Myocyte (in vitro differentiated cells): ENCODE data around the gene CLDND1. TPM values are rescaled to one million over a fixed set of nuclear protein-coding genes. Genes with fewer than 3 reads are reported as not detected.
"Not testable (repeated sequence)": the region's sequence is repeated elsewhere in the genome, so short reads cannot be mapped to it uniquely, and the experiment has no call there.

ENCODE experiments used
- DNase-seq: peaks from one replicate; pipeline ENCODE4 v3.0.0-alpha.2; 2012; ENCODE audit warnings: low read depth
- polyA plus RNA-seq: library from polyadenylated mRNA; unstranded; fragments of >200 nt; gene quantifications from one replicate; pipeline ENCODE4 v1.2.1, GENCODE V29; 2012; ENCODE audit warnings: missing spikeins
- total RNA-seq: library from RNA; depleted of rRNA; stranded (reverse); fragments of >200 nt; gene quantifications from 2 replicates; pipeline ENCODE4 v1.2.3, GENCODE V29; 2014

Gene CLDND1
- total RNA-seq: 54.4 and 57.1 TPM in 2 replicates
- 27.5 TPM for polyA plus RNA-seq

DNA sequence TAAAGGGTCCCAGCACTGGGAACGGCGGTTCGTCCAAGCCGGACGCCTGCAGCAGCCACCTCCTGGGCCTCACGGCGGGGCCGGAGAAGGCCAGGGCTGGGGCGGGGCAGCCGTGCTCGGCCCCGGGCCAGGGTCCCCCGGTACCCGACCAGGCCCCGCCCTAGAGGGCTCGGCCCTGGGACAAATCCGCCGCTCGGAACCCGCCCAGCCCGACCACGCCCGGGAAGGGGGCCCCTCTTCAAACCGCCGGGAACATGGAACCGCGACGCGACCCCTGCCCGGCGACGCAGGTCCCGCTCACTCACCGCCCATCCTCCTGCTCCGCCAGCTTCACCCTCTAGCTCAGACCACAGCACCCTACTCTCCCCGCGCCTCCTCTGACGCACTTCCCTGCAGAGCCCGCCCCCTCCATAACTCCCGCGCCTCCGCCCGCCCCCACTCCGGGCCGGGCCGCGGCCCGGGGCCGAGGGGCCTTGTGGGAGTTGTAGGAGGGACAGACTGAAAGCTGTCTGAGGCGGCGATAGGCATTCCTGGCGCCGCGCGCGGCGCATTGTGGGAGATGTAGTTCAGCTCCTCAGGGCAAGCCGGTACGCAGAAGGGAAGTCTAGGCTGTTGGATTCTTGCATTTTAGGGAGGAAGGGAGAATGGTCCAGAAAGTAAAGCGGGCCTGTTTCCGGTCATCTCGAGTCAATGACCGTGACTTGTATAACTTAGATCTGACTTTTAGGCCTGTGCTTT lies at the start of gene CLDND1:
CLDND1 (minus strand) TSS at position 359 of the 738 bp plus-strand sequence. CDS start 1,478 bp downstream, outside the sequence.
- peak; percentile 97 for DNase-seq

- DNase-seq: no peak
Measured at GRCh38 chr3:98568402-98568801, 45.7 kb upstream of the CLDND1 start.

DNA sequence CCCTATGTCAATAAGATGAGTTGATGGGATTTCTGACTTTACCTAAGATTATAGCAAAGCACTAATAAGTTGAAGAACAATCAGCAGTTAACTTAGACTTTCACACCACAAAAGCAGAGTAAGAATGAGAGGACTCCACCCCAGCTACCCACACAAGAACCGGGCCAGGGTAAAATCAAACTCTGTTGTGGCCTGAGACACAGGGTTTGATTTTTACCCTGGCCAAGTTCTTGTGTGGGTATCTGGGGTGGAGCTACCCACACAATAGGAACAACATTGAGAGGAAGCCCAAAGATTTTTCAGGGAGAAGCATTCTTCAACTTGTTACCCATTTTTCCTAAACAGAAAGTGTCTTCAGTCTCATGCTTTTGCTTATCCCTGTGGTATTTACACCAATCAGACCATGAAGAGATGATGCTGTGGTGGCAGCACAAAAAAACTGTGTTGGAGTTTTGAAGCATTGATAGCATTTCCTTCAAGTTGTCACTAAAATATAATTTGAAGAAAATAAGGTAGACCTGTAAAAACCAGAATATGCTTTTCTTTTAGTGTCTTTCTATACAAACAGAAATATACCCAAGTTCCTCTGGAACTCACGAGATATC lies 45.1 kb upstream of the CLDND1 start:
- DNase-seq: no peak

DNA sequence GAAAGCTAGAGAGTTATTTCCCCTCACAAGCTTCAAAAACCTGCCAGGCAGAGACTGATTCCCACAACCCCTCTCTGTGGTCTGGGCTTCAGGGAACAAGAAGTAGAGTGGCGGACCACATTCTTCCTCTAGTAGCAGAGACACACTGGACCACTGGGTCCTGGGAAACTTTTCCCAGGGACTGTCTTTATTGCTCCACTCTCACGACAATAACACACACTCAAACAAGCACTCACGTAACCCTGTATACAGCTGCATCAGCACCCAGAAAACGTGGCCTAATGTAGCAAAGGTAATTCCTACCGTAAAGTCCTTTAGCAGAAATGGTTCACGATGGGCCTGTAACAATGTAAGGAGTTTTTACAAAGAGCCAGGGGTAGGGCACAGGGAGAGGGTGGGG lies 43.1 kb upstream of the CLDND1 start:
- DNase-seq: no peak

- DNase-seq: no peak
Measured at GRCh38 chr3:98565237-98565643, 42.5 kb upstream of the CLDND1 start.

DNA sequence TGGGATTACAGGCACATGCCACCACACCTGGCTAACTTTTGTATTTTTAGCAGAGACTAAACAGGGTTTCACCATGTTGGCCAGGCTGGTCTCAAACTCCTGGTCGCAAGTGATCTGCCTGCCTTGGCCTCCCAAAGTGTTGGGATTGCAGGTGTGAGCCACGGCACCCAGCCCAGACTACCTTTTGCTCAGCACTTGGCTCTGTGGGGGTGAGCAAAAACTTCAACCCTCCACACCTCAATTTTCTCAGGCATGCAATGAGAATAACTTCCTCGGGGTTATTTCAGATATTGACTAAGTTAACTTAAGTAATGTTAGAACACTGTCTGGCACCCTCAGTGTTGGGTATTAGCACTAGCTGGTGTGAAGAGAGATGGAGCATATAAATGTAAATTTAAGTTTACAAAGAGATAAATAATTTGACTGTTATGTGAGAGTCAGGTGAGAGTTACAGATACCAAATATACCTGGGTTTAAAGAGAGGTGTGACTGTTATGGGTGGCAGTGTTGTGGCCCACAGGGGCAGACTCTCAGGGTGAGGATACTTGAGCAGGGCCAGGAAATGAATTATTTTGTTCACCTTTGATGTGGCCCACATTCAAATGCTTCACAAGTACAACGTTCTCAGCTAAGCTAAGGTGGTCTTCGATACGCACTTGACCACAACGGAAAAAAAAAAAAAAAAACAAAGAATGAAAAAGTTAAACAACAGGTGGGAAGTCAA lies 41.7 kb upstream of the CLDND1 start:
- DNase-seq: no peak

- DNase-seq: peak; percentile 15
Measured at GRCh38 chr3:98563661-98564281, 41.1 kb upstream of the CLDND1 start.

DNA sequence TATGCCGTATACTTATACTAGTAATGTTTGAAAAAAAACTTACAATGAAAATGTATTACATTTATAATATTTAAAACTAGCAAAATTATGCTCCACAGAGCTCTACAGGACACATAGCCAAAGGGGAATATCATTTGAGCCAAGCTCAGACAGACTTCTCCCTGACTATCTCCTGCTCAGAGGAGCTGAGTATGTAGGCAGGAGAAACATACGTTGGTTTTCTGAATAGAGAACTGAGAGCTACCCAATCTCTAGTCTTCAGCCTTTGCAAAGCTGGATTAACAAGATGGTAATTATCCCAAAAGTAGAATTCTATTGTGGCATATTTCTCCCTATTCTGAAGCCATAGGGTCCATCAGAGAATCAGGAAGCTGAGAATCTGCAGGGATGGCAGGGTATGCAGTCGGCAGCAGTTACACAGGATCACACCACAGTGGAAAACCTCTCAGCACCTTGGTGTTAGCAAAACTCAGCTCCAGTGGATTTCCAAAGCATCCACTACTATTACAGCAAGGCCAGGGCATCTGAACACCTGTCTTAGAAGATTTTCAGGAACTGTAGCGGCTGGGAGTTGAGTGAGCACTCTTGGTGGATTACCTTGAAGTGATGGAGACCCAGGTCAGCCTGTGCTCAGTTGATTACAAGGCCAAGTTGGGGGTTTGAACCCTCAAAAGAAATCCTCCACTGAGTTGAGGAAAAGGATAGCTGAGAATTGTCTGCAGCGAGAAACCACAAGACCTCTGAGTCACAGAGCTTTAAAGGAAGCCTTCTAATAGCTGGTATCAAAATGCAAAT lies 39.2 kb upstream of the CLDND1 start:
- no peak for DNase-seq

- DNase-seq: no peak
Measured at GRCh38 chr3:98560911-98561310, 38.2 kb upstream of the CLDND1 start.

- not testable (repeated sequence) for DNase-seq
Measured at GRCh38 chr3:98559769-98560168, 37.1 kb upstream of the CLDND1 start.

DNA sequence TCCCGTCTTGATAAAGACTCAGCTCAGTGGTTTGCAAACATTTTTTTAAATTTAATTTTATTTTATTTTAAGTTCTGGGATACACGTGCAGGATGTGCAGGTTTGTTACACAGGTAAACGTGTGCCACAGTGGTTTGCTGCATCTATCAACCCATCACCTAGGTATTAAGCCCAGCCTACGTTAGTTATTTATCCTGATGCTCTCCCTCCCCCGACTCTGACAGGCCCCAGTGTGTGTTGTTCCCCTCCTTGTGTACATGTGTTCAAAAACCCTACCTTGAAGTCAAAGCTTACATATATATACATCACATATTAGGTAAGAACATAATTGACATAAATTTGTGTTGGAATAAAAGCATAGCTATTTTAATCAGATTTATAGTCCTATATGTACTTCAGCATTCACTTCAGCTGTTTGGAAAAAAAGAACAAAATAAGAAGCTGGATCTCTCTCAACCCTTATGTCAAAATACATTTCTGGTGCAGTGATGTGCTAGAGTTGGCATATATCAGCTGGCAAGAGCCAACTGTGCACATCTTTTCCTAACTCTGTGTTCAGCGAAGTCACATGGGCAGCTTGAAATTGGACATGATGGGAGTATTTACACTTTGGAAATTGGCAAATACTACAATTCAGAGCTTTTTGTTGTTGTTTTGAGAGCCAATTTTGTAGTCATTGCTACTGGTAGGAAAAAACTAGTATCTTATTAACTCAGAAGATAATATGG lies 35.6 kb upstream of the CLDND1 start:
- DNase-seq: no peak

- no peak for DNase-seq
Measured at GRCh38 chr3:98557324-98558010, 34.8 kb upstream of the CLDND1 start.

DNA sequence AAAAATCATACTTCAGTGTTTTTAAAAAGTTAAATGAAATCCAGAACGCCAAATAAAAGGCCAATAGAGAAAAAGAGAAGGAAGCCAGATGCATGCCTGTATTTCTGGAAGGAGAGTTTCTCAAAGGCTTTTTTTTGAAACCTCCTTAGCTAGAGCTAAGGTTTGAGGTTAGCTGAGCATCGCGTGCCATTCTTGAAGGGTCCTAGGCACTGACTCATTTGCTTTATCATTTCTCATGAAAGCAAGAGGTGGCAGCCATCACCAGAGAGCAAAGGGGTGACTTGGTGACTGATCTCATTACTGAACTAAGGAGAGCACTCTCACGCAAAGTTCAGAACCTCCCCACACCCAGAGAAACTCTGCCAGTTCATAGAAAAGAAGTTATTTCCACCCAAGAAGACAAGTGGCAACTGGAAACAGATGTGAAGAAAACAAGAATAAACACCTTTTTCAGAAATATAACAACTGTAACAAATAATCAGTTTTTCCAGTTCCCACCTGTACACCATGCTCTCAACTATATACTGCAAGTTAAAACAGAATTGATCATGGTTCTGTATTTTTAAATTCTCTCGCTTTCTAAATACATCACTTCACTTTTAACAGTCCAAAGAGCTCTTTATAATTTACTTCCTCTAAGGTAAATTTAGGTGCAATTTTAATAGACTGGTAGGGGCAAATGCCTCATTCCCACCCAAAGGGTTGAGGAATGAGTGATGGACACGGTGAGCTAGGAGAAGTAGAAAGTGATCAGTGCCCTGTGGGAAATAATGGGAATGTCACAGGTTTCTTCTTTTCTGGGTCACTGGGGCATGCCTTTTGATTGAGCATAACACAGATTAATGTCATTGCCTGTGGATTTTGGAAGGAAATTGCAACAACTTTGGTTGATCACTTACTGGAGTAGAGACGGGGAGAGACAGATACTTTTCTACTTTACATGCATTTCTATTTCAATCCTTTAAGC lies 33.7 kb upstream of the CLDND1 start:
- no peak for DNase-seq

GRCh38 chr3:98555025-98555379 lies 32.3 kb upstream of the CLDND1 start:
- DNase-seq: no peak

DNA sequence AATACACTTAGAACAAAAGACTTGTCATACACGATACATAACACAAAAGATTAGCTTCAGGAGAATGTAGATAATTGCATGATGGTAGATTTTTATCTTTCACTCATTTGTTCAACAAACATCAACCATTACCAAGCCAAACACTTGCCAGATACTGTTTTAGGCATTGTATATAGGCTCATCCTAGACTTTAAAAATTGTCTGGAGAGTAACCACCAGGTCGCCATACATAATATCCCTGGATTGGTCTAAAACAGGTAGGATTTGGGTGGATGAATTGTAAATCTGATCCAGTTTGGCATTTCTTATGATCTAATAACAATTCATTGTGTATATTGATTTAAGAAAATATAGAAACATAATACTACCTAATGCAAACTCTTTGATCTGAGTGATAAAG lies 31.9 kb upstream of the CLDND1 start:
- DNase-seq: no peak

GRCh38 chr3:98553753-98554152 lies 31.1 kb upstream of the CLDND1 start:
- DNase-seq: no peak

DNA sequence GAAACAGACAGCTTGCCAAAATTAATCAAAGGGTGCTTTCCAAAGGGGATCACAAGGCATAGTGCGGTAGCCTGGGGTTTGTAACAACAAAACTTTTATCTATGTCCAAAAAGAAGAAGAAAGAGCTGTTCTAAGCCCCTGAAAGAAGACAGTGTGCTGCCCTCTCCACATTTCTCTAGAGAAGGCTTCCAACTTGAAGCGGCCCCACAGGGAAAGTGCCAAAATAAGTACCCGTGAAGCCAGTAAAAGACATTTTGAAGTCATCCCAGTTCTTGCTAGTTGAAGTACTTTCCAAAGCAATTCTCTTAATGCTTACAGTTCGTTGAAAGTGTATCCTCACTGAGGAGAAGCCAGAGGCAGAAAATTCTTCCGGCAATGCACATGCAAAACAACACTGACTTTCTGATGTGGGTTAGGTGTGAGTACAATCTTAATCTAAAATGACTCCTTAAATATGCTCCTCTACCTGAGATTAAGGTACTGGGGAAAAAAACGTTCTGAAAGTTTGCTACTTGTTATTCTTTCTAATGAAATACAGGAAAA lies 30.4 kb upstream of the CLDND1 start:
- no peak for DNase-seq
